GM23338 (cell line): Measurements from ENCODE around the gene CIB1. TPM values are rescaled to one million over a fixed set of nuclear protein-coding genes. Genes with fewer than 3 reads are reported as not detected.

Experiments
- ATAC-seq: fragments of 200-7000 bp; cut with Tn5 transposase; 3 replicates; pipeline ENCODE4 v1.9.1; 2020
- DNase-seq: peaks from one replicate; pipeline ENCODE4 v3.0.0-alpha.2; 2015; ENCODE audit warnings: low spot score
- H2AFZ ChIP-seq: fragments of 200-600 bp; sonication (generic); 2 replicates; pipeline ENCODE4 v1.8.0; 2016; ENCODE audit warnings: antibody characterized with exemption, mild to moderate bottlenecking, moderate library complexity
- H3F3A ChIP-seq: fragments of 200-600 bp; sonication (generic); replicated peaks from 2 replicates; pipeline ENCODE4 v1.8.0; 2017; ENCODE audit warnings: antibody characterized with exemption, mixed run types, low read depth
- H3K27ac ChIP-seq: fragments of 200-600 bp; sonication (generic); 2 replicates; pipeline ENCODE4 v1.6.1; 2016; ENCODE audit warnings: low read depth
- H3K27me3 ChIP-seq: fragments of 200-600 bp; sonication (generic); 2 replicates; pipeline ENCODE4 v1.8.0; 2016; ENCODE audit warnings: mild to moderate bottlenecking, mixed run types, moderate library complexity; ENCODE audit not compliant: insufficient read depth
- H3K36me3 ChIP-seq: fragments of 200-600 bp; sonication (generic); 2 replicates; pipeline ENCODE4 v1.8.0; 2016; ENCODE audit warnings: mild to moderate bottlenecking; ENCODE audit not compliant: insufficient read depth
- H3K4me1 ChIP-seq: fragments of 200-600 bp; sonication (generic); 2 replicates; pipeline ENCODE4 v1.8.0; 2016; ENCODE audit warnings: mild to moderate bottlenecking, moderate library complexity; ENCODE audit not compliant: insufficient read depth
- H3K4me2 ChIP-seq: fragments of 200-600 bp; sonication (generic); 2 replicates; pipeline ENCODE4 v1.7.1; 2017; ENCODE audit warnings: mixed run types
- H3K4me3 ChIP-seq: fragments of 200-600 bp; sonication (generic); 2 replicates; pipeline ENCODE4 v1.6.1; 2016; ENCODE audit warnings: mixed run types
- H3K79me2 ChIP-seq: fragments of 200-600 bp; sonication (generic); replicated peaks from 2 replicates; pipeline ENCODE4 v1.8.0; 2017; ENCODE audit warnings: mild to moderate bottlenecking; ENCODE audit not compliant: insufficient read depth
- H3K9me2 ChIP-seq: fragments of 200-600 bp; sonication (generic); 2 replicates; pipeline ENCODE4 v1.8.0; 2017; ENCODE audit not compliant: insufficient read depth
- H4K20me1 ChIP-seq: fragments of 200-600 bp; sonication (generic); replicated peaks from 2 replicates; pipeline ENCODE4 v1.8.0; 2017; ENCODE audit warnings: mild to moderate bottlenecking; ENCODE audit not compliant: insufficient read depth
- H3K27ac Mint-ChIP-seq: 2 replicates; pipeline ENCODE4 v1.8.0; 2020; ENCODE audit warnings: inconsistent platforms, mild to moderate bottlenecking, moderate library complexity, mixed read lengths
- H3K27me3 Mint-ChIP-seq: 3 replicates; pipeline ENCODE4 v1.8.0; 2022; ENCODE audit warnings: low read depth, mild to moderate bottlenecking, moderate library complexity, mixed read lengths, inconsistent platforms; ENCODE audit not compliant: insufficient read depth, poor library complexity
- H3K36me3 Mint-ChIP-seq: 3 replicates; pipeline ENCODE4 v1.8.0; 2021; ENCODE audit warnings: low read depth, mild to moderate bottlenecking, inconsistent platforms, moderate library complexity, mixed read lengths
- H3K4me1 Mint-ChIP-seq: 3 replicates; pipeline ENCODE4 v1.8.0; 2020; ENCODE audit warnings: mild to moderate bottlenecking, inconsistent platforms, mixed read lengths
- H3K4me3 Mint-ChIP-seq: 3 replicates; pipeline ENCODE4 v1.8.0; 2021; ENCODE audit warnings: moderate library complexity, mild to moderate bottlenecking, inconsistent platforms, mixed read lengths
- H3K9me3 Mint-ChIP-seq: 3 replicates; pipeline ENCODE4 v1.8.0; 2020; ENCODE audit warnings: moderate library complexity, mild to moderate bottlenecking, inconsistent platforms, mixed read lengths
- EZH2 ChIP-seq: fragments of 200-600 bp; sonication (generic); IDR thresholded peaks from one replicate; pipeline ENCODE4 v1.8.0; 2017; ENCODE audit warnings: antibody characterized with exemption, mild to moderate bottlenecking, low read depth; ENCODE audit not compliant: unreplicated experiment
- NANOG ChIP-seq: IDR thresholded peaks from 2 replicates; pipeline ENCODE4 v1.6.1; 2016; ENCODE audit warnings: antibody characterized with exemption, borderline replicate concordance
- POLR2AphosphoS5 ChIP-seq: IDR thresholded peaks from 2 replicates; pipeline ENCODE4 v1.6.1; 2016; ENCODE audit warnings: antibody characterized with exemption, low read depth
- REST ChIP-seq: IDR thresholded peaks from one replicate; pipeline ENCODE4 v1.6.1; 2018; ENCODE audit warnings: antibody characterized with exemption; ENCODE audit not compliant: unreplicated experiment
- polyA plus RNA-seq: library from polyadenylated mRNA; unstranded; fragments of >200 nt; fragmentation: Nextera tagmentation; extraction: Ambion mirVana; gene quantifications from 2 replicates; pipeline ENCODE4 v1.2.1, GENCODE V29; 2016
- total RNA-seq: library from RNA; depleted of rRNA; stranded (reverse); fragments of >200 nt; shearing (Covaris generic); gene quantifications from 2 replicates; pipeline ENCODE4 v1.2.3, GENCODE V29; 2014
- TF ChIP-seq, protein P1 (sequence below): fragments of 250-450 bp; sonication (Bioruptor Pico); IDR thresholded peaks from 2 replicates; pipeline ENCODE4 v1.5.0; 2020; ENCODE audit warnings: mild to moderate bottlenecking, moderate library complexity
- TF ChIP-seq, protein P2 (sequence below): IDR thresholded peaks from 2 replicates; pipeline ENCODE4 v1.6.1; 2016; ENCODE audit warnings: antibody characterized with exemption

Gene CIB1
- total and polyA plus RNA-seq, 2 experiments from 2014 or later = 9.8 to 35.9 TPM

- Mint-ChIP-seq H3K4me3 (no peak overlapping the region), H3K27ac (no peak overlapping the region), H3K27me3 (peaks cover 14% of the 10 kb centered on the region), H3K36me3 (peaks cover 19% of the 10 kb centered on the region), H3K4me1 (peaks cover 7% of the 10 kb centered on the region), H3K9me3 (no peaks in the 10 kb centered on the region)
- ATAC-seq = no peak
- H3K27ac ChIP-seq = no peak overlapping the region
- peaks cover 14% of the 10 kb centered on the region; the same call in 1 of the 2 replicates for H3K4me1 ChIP-seq
- H3K27me3 ChIP-seq = no peaks in the 10 kb centered on the region
- peaks cover 11% of the 10 kb centered on the region; the same call in 1 of the 2 replicates for H3F3A ChIP-seq
- DNase-seq = no peak
- no peaks in the 10 kb centered on the region for H3K9me2 ChIP-seq
- no peak overlapping the region for H2AFZ ChIP-seq
- H3K4me3 ChIP-seq = no peak overlapping the region
- no peaks in the 10 kb centered on the region; the same call in 1 of the 2 replicates for H4K20me1 ChIP-seq
- no peak overlapping the region for H3K4me2 ChIP-seq
- TF ChIP-seq EZH2 (no peak), REST (no peak), POLR2AphosphoS5 (no peak), NANOG (no peak)
- TF ChIP-seq, protein P1, sequence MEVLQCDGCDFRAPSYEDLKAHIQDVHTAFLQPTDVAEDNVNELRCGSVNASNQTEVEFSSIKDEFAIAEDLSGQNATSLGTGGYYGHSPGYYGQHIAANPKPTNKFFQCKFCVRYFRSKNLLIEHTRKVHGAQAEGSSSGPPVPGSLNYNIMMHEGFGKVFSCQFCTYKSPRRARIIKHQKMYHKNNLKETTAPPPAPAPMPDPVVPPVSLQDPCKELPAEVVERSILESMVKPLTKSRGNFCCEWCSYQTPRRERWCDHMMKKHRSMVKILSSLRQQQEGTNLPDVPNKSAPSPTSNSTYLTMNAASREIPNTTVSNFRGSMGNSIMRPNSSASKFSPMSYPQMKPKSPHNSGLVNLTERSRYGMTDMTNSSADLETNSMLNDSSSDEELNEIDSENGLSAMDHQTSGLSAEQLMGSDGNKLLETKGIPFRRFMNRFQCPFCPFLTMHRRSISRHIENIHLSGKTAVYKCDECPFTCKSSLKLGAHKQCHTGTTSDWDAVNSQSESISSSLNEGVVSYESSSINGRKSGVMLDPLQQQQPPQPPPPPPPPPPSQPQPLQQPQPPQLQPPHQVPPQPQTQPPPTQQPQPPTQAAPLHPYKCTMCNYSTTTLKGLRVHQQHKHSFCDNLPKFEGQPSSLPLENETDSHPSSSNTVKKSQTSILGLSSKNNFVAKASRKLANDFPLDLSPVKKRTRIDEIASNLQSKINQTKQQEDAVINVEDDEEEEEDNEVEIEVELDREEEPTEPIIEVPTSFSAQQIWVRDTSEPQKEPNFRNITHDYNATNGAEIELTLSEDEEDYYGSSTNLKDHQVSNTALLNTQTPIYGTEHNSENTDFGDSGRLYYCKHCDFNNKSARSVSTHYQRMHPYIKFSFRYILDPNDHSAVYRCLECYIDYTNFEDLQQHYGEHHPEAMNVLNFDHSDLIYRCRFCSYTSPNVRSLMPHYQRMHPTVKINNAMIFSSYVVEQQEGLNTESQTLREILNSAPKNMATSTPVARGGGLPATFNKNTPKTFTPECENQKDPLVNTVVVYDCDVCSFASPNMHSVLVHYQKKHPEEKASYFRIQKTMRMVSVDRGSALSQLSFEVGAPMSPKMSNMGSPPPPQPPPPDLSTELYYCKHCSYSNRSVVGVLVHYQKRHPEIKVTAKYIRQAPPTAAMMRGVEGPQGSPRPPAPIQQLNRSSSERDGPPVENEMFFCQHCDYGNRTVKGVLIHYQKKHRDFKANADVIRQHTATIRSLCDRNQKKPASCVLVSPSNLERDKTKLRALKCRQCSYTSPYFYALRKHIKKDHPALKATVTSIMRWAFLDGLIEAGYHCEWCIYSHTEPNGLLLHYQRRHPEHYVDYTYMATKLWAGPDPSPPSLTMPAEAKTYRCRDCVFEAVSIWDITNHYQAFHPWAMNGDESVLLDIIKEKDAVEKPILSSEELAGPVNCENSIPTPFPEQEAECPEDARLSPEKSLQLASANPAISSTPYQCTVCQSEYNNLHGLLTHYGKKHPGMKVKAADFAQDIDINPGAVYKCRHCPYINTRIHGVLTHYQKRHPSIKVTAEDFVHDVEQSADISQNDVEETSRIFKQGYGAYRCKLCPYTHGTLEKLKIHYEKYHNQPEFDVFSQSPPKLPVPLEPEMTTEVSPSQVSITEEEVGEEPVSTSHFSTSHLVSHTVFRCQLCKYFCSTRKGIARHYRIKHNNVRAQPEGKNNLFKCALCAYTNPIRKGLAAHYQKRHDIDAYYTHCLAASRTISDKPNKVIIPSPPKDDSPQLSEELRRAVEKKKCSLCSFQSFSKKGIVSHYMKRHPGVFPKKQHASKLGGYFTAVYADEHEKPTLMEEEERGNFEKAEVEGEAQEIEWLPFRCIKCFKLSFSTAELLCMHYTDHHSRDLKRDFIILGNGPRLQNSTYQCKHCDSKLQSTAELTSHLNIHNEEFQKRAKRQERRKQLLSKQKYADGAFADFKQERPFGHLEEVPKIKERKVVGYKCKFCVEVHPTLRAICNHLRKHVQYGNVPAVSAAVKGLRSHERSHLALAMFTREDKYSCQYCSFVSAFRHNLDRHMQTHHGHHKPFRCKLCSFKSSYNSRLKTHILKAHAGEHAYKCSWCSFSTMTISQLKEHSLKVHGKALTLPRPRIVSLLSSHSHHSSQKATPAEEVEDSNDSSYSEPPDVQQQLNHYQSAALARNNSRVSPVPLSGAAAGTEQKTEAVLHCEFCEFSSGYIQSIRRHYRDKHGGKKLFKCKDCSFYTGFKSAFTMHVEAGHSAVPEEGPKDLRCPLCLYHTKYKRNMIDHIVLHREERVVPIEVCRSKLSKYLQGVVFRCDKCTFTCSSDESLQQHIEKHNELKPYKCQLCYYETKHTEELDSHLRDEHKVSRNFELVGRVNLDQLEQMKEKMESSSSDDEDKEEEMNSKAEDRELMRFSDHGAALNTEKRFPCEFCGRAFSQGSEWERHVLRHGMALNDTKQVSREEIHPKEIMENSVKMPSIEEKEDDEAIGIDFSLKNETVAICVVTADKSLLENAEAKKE (CRISPR knock-in tag) = no peak
- TF ChIP-seq, protein P2, sequence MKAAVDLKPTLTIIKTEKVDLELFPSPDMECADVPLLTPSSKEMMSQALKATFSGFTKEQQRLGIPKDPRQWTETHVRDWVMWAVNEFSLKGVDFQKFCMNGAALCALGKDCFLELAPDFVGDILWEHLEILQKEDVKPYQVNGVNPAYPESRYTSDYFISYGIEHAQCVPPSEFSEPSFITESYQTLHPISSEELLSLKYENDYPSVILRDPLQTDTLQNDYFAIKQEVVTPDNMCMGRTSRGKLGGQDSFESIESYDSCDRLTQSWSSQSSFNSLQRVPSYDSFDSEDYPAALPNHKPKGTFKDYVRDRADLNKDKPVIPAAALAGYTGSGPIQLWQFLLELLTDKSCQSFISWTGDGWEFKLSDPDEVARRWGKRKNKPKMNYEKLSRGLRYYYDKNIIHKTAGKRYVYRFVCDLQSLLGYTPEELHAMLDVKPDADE = no peak
- peaks cover 7% of the 10 kb centered on the region for H3K36me3 ChIP-seq
- no peaks in the 10 kb centered on the region for H3K79me2 ChIP-seq
These were observed 3.1 kb downstream of the CIB1 start for GRCh38 chr15:90230610-90231009.
